A673 (cell line): ENCODE results near the gene SEZ6L. TPM values are rescaled to one million over a fixed set of nuclear protein-coding genes. Genes with fewer than 3 reads are reported as not detected.

Source experiments
- BruUV-seq: library from RNA; stranded (reverse); fragments of 400-500 nt; replicated peaks from 2 replicates; lab custom pipeline; 2021; lab: Mats Ljungman, UMichigan
- CTCF ChIA-PET: fragments of 300-600 bp; sonication (Branson Sonifier 250); formaldehyde crosslinking; loops from one replicate; lab custom pipeline; 2022; ENCODE audit warnings: antibody characterized with exemption; lab: Charles Lee
- POLR2A ChIA-PET: fragments of 300-600 bp; sonication (Branson Sonifier 250); formaldehyde crosslinking; loops from one replicate; lab custom pipeline; 2022; ENCODE audit warnings: antibody characterized with exemption; ENCODE audit not compliant: low non-redundant PET; lab: Charles Lee
- DNase-seq: peaks from one replicate; pipeline ENCODE4 v3.0.0-alpha.2; 2015; ENCODE audit warnings: low spot score
- H3K27ac ChIP-seq: fragments of 200-600 bp; sonication (generic); 2 replicates; pipeline ENCODE4 v1.5.1; 2016; ENCODE audit warnings: mixed run types, low read depth, mild to moderate bottlenecking, mixed read lengths, antibody characterized with exemption, low read length; ENCODE audit not compliant: poor library complexity, severe bottlenecking
- H3K27me3 ChIP-seq: fragments of 200-600 bp; sonication (generic); replicated peaks from 2 replicates; pipeline ENCODE4 v1.6.1; 2017; ENCODE audit warnings: mixed run types, low read depth, mild to moderate bottlenecking, mixed read lengths, antibody characterized with exemption, low read length; ENCODE audit not compliant: insufficient read depth, poor library complexity
- H3K36me3 ChIP-seq: fragments of 200-600 bp; sonication (generic); 2 replicates; pipeline ENCODE4 v1.6.1; 2016; ENCODE audit warnings: mixed run types, mild to moderate bottlenecking, mixed read lengths, antibody characterized with exemption, low read length; ENCODE audit not compliant: insufficient read depth, poor library complexity, severe bottlenecking
- H3K4me1 ChIP-seq: fragments of 200-600 bp; sonication (generic); 2 replicates; pipeline ENCODE4 v1.6.1; 2017; ENCODE audit warnings: mixed run types, mild to moderate bottlenecking, mixed read lengths, antibody characterized with exemption, low read length; ENCODE audit not compliant: insufficient read depth, poor library complexity, severe bottlenecking
- H3K4me3 ChIP-seq: fragments of 200-600 bp; sonication (generic); 2 replicates; pipeline ENCODE4 v1.5.1; 2016; ENCODE audit warnings: low read depth, mixed run types, mild to moderate bottlenecking, mixed read lengths, low read length; ENCODE audit not compliant: poor library complexity, severe bottlenecking
- H3K9me3 ChIP-seq: fragments of 200-600 bp; sonication (generic); 2 replicates; pipeline ENCODE4 v1.6.1; 2016; ENCODE audit warnings: mixed run types, low read depth, mild to moderate bottlenecking, mixed read lengths, antibody characterized with exemption, low read length; ENCODE audit not compliant: poor library complexity, severe bottlenecking
- EZH2 ChIP-seq: fragments of 200-600 bp; sonication (generic); IDR thresholded peaks from 2 replicates; pipeline ENCODE4 v1.6.1; 2017; ENCODE audit warnings: borderline replicate concordance, low read depth, mild to moderate bottlenecking, mixed read lengths, antibody characterized with exemption, low read length; ENCODE audit not compliant: poor library complexity, severe bottlenecking
- intact Hi-C: fragments of 100-400 bp; cut with micrococcal nuclease; formaldehyde crosslinking; loops from one replicate; pipeline ENCODE4 v1.10.0; 2022; ENCODE audit not compliant: unreplicated experiment
- total RNA-seq: library from RNA; stranded (reverse); gene quantifications from 2 replicates; pipeline ENCODE4 v1.2.3, GENCODE V29; 2021
- TF ChIP-seq, protein P1 (sequence below): fragments of 300-800, 200-600 bp; sonication (generic); conservative IDR thresholded peaks from 2 replicates; pipeline ENCODE4 v1.5.1; 2017; ENCODE audit warnings: low read depth, mild to moderate bottlenecking, antibody characterized with exemption, low read length, moderate library complexity, mixed read lengths

SEZ6L gene
- total RNA-seq, 1 experiment from 2014 or later = 6.3 TPM

GRCh38 chr22:26354707-26355106, 185.4 kb downstream of the SEZ6L start:
- Histone ChIP-seq H3K4me1 (no peaks in the 10 kb centered on the region), H3K27ac (no peak overlapping the region), H3K36me3 (no peaks in the 10 kb centered on the region), H3K9me3 (no peaks in the 10 kb centered on the region), H3K4me3 (no peak overlapping the region), H3K27me3 (no peaks in the 10 kb centered on the region)
- no peak for DNase-seq
- POLR2A ChIA-PET = no interaction called here
- no peak for TF ChIP-seq EZH2
- TF ChIP-seq, protein P1, sequence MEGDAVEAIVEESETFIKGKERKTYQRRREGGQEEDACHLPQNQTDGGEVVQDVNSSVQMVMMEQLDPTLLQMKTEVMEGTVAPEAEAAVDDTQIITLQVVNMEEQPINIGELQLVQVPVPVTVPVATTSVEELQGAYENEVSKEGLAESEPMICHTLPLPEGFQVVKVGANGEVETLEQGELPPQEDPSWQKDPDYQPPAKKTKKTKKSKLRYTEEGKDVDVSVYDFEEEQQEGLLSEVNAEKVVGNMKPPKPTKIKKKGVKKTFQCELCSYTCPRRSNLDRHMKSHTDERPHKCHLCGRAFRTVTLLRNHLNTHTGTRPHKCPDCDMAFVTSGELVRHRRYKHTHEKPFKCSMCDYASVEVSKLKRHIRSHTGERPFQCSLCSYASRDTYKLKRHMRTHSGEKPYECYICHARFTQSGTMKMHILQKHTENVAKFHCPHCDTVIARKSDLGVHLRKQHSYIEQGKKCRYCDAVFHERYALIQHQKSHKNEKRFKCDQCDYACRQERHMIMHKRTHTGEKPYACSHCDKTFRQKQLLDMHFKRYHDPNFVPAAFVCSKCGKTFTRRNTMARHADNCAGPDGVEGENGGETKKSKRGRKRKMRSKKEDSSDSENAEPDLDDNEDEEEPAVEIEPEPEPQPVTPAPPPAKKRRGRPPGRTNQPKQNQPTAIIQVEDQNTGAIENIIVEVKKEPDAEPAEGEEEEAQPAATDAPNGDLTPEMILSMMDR = no peak
- intact Hi-C loops = no loop called here
- CTCF ChIA-PET = no interaction called here
- no TSS peak for BruUV-seq

DNA sequence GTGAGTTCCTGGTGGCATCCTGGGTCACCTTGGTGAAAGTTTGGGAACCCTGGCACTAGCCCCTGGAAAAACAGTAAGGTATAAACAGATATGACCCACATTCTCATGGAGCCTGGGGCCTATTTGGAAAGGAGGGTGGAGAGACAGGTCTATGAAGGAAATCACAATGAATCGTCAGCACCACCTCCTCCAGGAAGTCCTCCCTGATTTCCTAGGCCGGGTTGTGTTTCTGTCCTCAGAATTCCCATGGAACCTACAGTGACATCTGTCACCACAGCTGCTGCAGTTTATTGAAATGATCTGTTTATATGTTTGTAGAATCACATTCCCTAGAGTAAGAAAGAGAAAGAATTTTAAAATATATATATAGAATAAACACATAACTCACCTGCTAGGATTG, 188.0 kb downstream of the SEZ6L start:
- no peaks in the 10 kb centered on the region for H3K36me3 ChIP-seq
- peaks cover 5% of the 10 kb centered on the region for H3K27me3 ChIP-seq
- intact Hi-C loops = no loop called here
- BruUV-seq = no TSS peak
- H3K9me3 ChIP-seq = no peaks in the 10 kb centered on the region
- H3K4me3 ChIP-seq = no peak overlapping the region
- H3K27ac ChIP-seq = no peak overlapping the region
- POLR2A ChIA-PET = no interaction called here
- H3K4me1 ChIP-seq = peaks cover 11% of the 10 kb centered on the region
- CTCF ChIA-PET = no interaction called here
- no peak for DNase-seq
- TF ChIP-seq, protein P1 = no peak
- no peak for TF ChIP-seq EZH2

DNA sequence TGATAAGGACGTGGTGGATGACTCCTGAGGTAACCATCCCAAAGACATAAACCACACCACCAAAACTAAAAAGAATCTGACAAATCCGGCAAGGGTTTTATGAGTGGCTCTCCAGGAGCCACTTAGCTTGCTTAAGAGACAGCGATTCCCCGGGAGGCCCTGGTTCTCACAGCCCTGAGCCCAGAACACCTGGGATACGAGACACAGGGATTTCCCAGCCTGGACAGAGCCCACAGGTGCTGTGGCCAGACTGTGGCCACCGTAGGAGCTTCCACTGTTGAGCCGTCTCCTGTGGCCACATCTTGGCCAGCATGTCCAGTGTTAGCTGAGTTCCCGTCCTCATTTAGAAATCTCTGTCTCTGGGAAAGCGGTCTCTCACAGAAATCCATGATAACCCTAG, 188.6 kb downstream of the SEZ6L start:
- H3K4me1 ChIP-seq = peaks cover 11% of the 10 kb centered on the region
- ChIA-PET POLR2A (no interaction called here), CTCF (no interaction called here)
- H3K4me3 ChIP-seq = no peak overlapping the region
- TF ChIP-seq, protein P1 = no peak
- TF ChIP-seq EZH2 = no peak
- no peak overlapping the region for H3K27ac ChIP-seq
- intact Hi-C loops = no loop called here
- BruUV-seq = no TSS peak
- no peaks in the 10 kb centered on the region for H3K9me3 ChIP-seq
- peaks cover 10% of the 10 kb centered on the region for H3K27me3 ChIP-seq
- H3K36me3 ChIP-seq = no peaks in the 10 kb centered on the region
- no peak for DNase-seq
